A549 (cell line): Measurements from ENCODE around the gene SLC7A6OS.

Experiments used
- CHD2 ChIP-seq: fragments of 150-350 bp; IDR thresholded peaks from 2 replicates; pipeline ENCODE4 v1.6.1; 2014; ENCODE audit warnings: low read length; ENCODE audit not compliant: partially characterized antibody
- EHMT2 ChIP-seq: fragments of 200-600 bp; sonication (generic); IDR thresholded peaks from 2 replicates; pipeline ENCODE4 v1.6.1; 2016; ENCODE audit warnings: antibody characterized with exemption, low read depth, mild to moderate bottlenecking, moderate library complexity
- EP300 ChIP-seq, 2 experiments: fragments of >200 bp; sonication (Bioruptor Twin); formaldehyde crosslinking; IDR thresholded peaks; 2 replicates in 1 of 2; 3 replicates in 1 of 2; pipeline ENCODE4 v1.6.1; 2016 to 2017
- ESRRA ChIP-seq: fragments of 150-350 bp; IDR thresholded peaks from 2 replicates; pipeline ENCODE4 v1.6.1; 2014; ENCODE audit warnings: mild to moderate bottlenecking, low read length, borderline replicate concordance
- HOXB5 ChIP-seq: fragments of 250-450 bp; sonication (Bioruptor Pico); IDR thresholded peaks from 2 replicates; pipeline ENCODE4 v1.5.0; 2020; ENCODE audit warnings: mild to moderate bottlenecking, moderate library complexity
- POLR2A ChIP-seq: IDR thresholded peaks from 2 replicates; pipeline ENCODE4 v1.6.1; 2012; ENCODE audit warnings: mild to moderate bottlenecking, low read length
- RARB ChIP-seq: fragments of 250-450 bp; sonication (Bioruptor Pico); IDR thresholded peaks from 2 replicates; pipeline ENCODE4 v1.8.0; 2021; ENCODE audit warnings: mild to moderate bottlenecking, moderate library complexity
- SMC3 ChIP-seq: fragments of >200 bp; sonication (Bioruptor Twin); formaldehyde crosslinking; IDR thresholded peaks from 3 replicates; pipeline ENCODE4 v1.6.1; 2018; ENCODE audit warnings: inconsistent platforms
- ZFP36 ChIP-seq: fragments of 450-650 bp; IDR thresholded peaks from 2 replicates; pipeline ENCODE4 v1.6.1; 2014; ENCODE audit warnings: borderline replicate concordance; ENCODE audit not compliant: partially characterized antibody
- ZSCAN20 ChIP-seq: fragments of 250-450 bp; sonication (Bioruptor Pico); IDR thresholded peaks from 2 replicates; pipeline ENCODE4 v1.8.0; 2022; ENCODE audit warnings: mild to moderate bottlenecking, moderate library complexity
- TF ChIP-seq, protein P1 (sequence below): fragments of >200 bp; sonication (Bioruptor Twin); formaldehyde crosslinking; IDR thresholded peaks from 3 replicates; pipeline ENCODE4 v1.5.1; 2016
- TF ChIP-seq, protein P2 (sequence below): fragments of 450-650 bp; IDR thresholded peaks from 2 replicates; pipeline ENCODE4 v1.6.1; 2014; ENCODE audit warnings: antibody characterized with exemption

DNA sequence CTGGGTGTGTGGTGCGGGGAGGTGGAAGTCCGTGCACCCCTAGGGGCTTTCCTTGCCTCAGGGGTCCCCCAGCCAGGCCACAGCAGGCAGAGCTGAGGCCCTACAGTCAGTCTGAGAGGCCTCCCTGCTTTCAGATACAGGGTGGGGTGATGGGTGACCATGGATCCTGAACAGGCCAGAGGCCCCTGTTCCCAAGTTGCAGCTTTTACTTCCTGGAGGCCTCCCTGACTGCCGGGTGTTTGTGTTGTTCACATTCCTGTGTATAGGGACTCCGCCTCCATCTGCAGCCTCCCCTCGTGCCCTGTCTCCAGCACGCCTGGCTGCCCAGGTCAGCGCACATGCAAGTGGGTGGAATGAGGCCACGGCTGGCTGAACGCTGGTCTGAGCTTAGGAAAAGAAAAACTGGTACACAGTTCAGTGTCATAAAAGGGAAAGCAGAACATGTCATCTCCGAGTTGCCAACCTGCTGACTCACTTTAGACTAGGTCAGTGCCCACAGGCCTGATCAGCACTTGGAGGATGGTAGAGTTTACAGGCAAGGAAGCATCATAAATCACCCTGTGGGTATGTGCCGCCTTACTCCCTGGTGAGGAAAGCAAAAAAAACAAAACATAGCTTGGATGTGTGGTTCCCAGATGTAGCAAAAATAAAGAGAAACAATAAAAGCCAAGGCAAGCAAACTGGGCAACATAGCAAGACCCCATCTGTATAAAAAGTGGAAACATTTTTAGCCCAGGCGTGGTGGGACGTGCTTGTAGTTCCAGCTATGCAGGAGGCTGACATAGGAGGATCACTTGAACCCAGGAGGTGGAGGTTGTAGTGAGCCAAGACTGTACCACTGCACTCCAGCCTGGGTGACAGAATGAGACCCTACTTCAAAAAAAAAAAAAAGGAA, 52.6 kb downstream of the SLC7A6OS start:
- TF ChIP-seq, protein P1, sequence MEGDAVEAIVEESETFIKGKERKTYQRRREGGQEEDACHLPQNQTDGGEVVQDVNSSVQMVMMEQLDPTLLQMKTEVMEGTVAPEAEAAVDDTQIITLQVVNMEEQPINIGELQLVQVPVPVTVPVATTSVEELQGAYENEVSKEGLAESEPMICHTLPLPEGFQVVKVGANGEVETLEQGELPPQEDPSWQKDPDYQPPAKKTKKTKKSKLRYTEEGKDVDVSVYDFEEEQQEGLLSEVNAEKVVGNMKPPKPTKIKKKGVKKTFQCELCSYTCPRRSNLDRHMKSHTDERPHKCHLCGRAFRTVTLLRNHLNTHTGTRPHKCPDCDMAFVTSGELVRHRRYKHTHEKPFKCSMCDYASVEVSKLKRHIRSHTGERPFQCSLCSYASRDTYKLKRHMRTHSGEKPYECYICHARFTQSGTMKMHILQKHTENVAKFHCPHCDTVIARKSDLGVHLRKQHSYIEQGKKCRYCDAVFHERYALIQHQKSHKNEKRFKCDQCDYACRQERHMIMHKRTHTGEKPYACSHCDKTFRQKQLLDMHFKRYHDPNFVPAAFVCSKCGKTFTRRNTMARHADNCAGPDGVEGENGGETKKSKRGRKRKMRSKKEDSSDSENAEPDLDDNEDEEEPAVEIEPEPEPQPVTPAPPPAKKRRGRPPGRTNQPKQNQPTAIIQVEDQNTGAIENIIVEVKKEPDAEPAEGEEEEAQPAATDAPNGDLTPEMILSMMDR: no peak
- TF ChIP-seq SMC3: no peak
- no peak for TF ChIP-seq ESRRA
- no peak for TF ChIP-seq POLR2A
- TF ChIP-seq ZFP36: no peak
- TF ChIP-seq RARB: no peak
- TF ChIP-seq ZSCAN20 (CRISPR knock-in tag): no peak
- TF ChIP-seq, protein P2, sequence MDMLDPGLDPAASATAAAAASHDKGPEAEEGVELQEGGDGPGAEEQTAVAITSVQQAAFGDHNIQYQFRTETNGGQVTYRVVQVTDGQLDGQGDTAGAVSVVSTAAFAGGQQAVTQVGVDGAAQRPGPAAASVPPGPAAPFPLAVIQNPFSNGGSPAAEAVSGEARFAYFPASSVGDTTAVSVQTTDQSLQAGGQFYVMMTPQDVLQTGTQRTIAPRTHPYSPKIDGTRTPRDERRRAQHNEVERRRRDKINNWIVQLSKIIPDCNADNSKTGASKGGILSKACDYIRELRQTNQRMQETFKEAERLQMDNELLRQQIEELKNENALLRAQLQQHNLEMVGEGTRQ: no peak
- TF ChIP-seq HOXB5 (CRISPR knock-in tag): no peak
- no peak for TF ChIP-seq CHD2
- no peak for TF ChIP-seq EHMT2
- TF ChIP-seq EP300 (IDR thresholded peaks at IDR 0.05): no peak
